Measurements from ENCODE around the gene BFAR.
A peak's percentile ranks its signal among the peaks of the same experiment; 100 is the strongest.

The BFAR gene, protein sequence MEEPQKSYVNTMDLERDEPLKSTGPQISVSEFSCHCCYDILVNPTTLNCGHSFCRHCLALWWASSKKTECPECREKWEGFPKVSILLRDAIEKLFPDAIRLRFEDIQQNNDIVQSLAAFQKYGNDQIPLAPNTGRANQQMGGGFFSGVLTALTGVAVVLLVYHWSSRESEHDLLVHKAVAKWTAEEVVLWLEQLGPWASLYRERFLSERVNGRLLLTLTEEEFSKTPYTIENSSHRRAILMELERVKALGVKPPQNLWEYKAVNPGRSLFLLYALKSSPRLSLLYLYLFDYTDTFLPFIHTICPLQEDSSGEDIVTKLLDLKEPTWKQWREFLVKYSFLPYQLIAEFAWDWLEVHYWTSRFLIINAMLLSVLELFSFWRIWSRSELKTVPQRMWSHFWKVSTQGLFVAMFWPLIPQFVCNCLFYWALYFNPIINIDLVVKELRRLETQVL

GRCh38 chr16:14632693-14633569 is at the start of gene BFAR:
Gene BFAR (plus strand): TSS chr16:14632951. CDS start chr16:14644347, 11,396 bp downstream.
- peak; percentile 95 for DNase-seq (ENCODE audit: low spot score)
- TF ChIP-seq, protein P1, sequence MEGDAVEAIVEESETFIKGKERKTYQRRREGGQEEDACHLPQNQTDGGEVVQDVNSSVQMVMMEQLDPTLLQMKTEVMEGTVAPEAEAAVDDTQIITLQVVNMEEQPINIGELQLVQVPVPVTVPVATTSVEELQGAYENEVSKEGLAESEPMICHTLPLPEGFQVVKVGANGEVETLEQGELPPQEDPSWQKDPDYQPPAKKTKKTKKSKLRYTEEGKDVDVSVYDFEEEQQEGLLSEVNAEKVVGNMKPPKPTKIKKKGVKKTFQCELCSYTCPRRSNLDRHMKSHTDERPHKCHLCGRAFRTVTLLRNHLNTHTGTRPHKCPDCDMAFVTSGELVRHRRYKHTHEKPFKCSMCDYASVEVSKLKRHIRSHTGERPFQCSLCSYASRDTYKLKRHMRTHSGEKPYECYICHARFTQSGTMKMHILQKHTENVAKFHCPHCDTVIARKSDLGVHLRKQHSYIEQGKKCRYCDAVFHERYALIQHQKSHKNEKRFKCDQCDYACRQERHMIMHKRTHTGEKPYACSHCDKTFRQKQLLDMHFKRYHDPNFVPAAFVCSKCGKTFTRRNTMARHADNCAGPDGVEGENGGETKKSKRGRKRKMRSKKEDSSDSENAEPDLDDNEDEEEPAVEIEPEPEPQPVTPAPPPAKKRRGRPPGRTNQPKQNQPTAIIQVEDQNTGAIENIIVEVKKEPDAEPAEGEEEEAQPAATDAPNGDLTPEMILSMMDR (IDR thresholded peaks at IDR 0.05; ENCODE audit: extremely low read depth, insufficient read depth, missing control alignments) = no peak
- in situ Hi-C loops (cut with MboI; ENCODE audit: low pct_unique_long_range_greater_than_20kb, low sequenced_read_pairs, unreplicated experiment) = no loop called here

DNA sequence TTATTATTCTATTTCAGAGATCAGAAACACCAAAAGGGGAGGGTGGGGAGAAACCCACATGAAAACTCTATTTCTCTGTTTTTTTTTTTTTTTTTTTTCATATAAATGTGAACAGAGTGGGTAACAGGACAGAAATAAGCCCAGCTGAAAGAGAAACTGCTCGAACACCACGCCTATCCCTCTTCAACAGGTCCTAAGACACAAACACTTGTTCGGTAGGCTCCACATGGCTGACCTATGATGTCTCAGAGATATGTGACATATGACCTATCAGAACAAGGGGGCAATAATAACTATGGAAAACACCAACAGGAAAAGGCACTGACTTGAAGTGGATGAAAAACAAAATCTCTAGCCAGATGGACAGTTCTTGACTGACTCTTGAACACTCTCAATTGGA is 47.5 kb upstream of the BFAR start:
- no peak for DNase-seq (ENCODE audit: low spot score)
- in situ Hi-C loops (cut with MboI; ENCODE audit: low pct_unique_long_range_greater_than_20kb, low sequenced_read_pairs, unreplicated experiment) = no loop called here
- TF ChIP-seq, protein P1 (IDR thresholded peaks at IDR 0.05; ENCODE audit: extremely low read depth, insufficient read depth, missing control alignments) = no peak

- in situ Hi-C loops (cut with MboI; ENCODE audit: low pct_unique_long_range_greater_than_20kb, low sequenced_read_pairs, unreplicated experiment) = no loop called here
- TF ChIP-seq, protein P1 (IDR thresholded peaks at IDR 0.05; ENCODE audit: extremely low read depth, insufficient read depth, missing control alignments) = no peak
- no peak for DNase-seq (ENCODE audit: low spot score)
Observed at GRCh38 chr16:14586637-14587305, 46.0 kb upstream of the BFAR start.

DNA sequence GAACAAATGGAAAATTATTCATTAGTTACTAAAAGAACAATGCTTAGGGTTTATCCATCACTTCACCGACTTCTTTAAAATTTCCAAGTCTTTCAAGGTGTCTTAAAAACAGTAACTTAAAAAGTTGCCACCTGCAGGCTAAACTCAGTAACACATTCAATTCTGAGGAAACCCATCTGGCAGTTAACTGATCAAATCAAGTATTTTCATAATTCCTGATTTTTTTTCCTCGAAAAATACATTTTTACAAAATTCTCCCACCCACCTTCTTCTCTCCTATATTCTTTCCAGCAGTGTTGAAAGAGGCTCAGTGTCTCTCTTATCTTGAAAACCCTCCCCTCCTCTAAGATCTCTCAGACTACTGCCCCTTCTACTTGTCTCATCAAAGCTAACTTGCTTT is 32.6 kb upstream of the BFAR start:
- in situ Hi-C loops (cut with MboI; ENCODE audit: low pct_unique_long_range_greater_than_20kb, low sequenced_read_pairs, unreplicated experiment) = no loop called here
- peak; percentile 42 for DNase-seq (ENCODE audit: low spot score)

DNA sequence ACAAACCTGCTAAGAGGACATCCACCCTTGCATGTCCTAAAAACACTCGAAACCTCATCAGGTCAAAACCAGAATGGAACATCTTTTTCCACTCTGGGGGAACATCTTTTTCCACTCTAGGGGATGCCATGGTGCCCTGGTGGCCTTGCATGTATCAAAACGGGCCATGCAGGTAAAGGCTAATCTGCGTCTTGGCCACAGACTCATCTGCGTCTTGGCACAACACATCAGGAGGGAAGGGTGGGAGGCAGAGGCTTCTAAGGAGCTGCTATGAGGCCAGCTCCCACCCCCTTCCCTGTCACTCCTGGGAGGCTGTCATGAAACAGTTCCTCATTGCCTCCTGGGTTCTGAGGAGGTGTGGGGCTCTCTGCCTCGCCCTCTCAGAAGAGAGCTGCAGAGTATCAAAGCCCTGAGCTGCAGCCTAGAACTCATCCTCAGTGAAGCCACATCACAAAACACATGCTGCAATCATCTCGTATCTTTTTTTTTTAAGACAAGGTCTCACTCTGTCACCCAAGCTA is 30.2 kb upstream of the BFAR start:
- TF ChIP-seq, protein P1 (IDR thresholded peaks at IDR 0.05; ENCODE audit: extremely low read depth, insufficient read depth, missing control alignments) = no peak
- no peak for DNase-seq (ENCODE audit: low spot score)
- in situ Hi-C loops (cut with MboI; ENCODE audit: low pct_unique_long_range_greater_than_20kb, low sequenced_read_pairs, unreplicated experiment) = no loop called here

More for the DNA sequence above, 32.6 kb upstream of the BFAR start:
- TF ChIP-seq, protein P1 (IDR thresholded peaks at IDR 0.05; ENCODE audit: extremely low read depth, insufficient read depth, missing control alignments) = peak; percentile 46

DNA sequence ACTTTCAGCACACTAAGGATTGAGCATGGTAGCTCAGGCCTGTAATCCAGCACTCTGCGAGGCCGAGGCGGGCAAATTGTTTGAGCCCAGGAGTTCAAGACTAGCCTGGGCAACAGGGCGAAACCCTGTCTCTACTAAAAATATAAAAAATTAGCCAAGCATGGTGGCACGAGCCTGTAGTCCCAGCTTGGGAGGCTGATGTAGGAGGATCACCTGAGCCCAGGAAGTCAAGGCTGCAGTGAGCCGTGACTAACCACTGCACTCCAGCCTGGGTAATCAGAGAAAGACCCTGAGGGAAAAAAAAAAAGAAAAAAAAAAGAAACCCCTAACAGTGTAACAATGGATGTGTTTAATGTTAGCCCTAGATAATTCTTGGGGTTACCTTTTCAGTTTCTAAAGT is 26.6 kb upstream of the BFAR start:
- in situ Hi-C loops (cut with MboI; ENCODE audit: low pct_unique_long_range_greater_than_20kb, low sequenced_read_pairs, unreplicated experiment) = no loop called here
- TF ChIP-seq, protein P1 (IDR thresholded peaks at IDR 0.05; ENCODE audit: extremely low read depth, insufficient read depth, missing control alignments) = no peak
- no peak for DNase-seq (ENCODE audit: low spot score)

Data from GM13977 (cell line).